WERI-Rb-1 (cell line): Measurements from ENCODE around the gene TIMP3.

Experiments
- DNase-seq: peaks from one replicate; pipeline ENCODE4 v3.0.0-alpha.2; 2020
- H3K27ac ChIP-seq: fragments of 250-450 bp; sonication (Bioruptor Pico); 2 replicates; pipeline ENCODE4 v1.5.1; 2020; ENCODE audit warnings: mild to moderate bottlenecking, moderate library complexity
- H3K27me3 ChIP-seq: fragments of 250-450 bp; sonication (Bioruptor Pico); 2 replicates; pipeline ENCODE4 v1.5.1; 2021; ENCODE audit warnings: mild to moderate bottlenecking, low read depth, moderate library complexity; ENCODE audit not compliant: insufficient read depth, severe bottlenecking
- H3K36me3 ChIP-seq: fragments of 250-450 bp; sonication (Bioruptor Pico); 2 replicates; pipeline ENCODE4 v1.5.1; 2020; ENCODE audit warnings: mild to moderate bottlenecking, moderate library complexity
- H3K4me3 ChIP-seq: 2 replicates; pipeline ENCODE4 v1.5.1; 2011; ENCODE audit warnings: low read depth, mild to moderate bottlenecking, control low read depth, low read length
- H3K9me3 ChIP-seq: fragments of 250-450 bp; sonication (Bioruptor Pico); 2 replicates; pipeline ENCODE4 v1.5.1; 2021; ENCODE audit warnings: mild to moderate bottlenecking, moderate library complexity; ENCODE audit not compliant: severe bottlenecking
- TF ChIP-seq, protein P1 (sequence below): IDR thresholded peaks from 2 replicates; pipeline ENCODE4 v1.5.1; 2011; ENCODE audit warnings: low read depth, mild to moderate bottlenecking, control low read depth, inconsistent platforms, low read length

TIMP3 gene

GRCh38 chr22:32780726-32781310 is 20.7 kb upstream of the TIMP3 start:
- H3K27me3 ChIP-seq = no peaks in the 10 kb centered on the region
- no peak overlapping the region for H3K4me3 ChIP-seq
- TF ChIP-seq, protein P1, sequence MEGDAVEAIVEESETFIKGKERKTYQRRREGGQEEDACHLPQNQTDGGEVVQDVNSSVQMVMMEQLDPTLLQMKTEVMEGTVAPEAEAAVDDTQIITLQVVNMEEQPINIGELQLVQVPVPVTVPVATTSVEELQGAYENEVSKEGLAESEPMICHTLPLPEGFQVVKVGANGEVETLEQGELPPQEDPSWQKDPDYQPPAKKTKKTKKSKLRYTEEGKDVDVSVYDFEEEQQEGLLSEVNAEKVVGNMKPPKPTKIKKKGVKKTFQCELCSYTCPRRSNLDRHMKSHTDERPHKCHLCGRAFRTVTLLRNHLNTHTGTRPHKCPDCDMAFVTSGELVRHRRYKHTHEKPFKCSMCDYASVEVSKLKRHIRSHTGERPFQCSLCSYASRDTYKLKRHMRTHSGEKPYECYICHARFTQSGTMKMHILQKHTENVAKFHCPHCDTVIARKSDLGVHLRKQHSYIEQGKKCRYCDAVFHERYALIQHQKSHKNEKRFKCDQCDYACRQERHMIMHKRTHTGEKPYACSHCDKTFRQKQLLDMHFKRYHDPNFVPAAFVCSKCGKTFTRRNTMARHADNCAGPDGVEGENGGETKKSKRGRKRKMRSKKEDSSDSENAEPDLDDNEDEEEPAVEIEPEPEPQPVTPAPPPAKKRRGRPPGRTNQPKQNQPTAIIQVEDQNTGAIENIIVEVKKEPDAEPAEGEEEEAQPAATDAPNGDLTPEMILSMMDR = no peak
- H3K9me3 ChIP-seq = no peaks in the 10 kb centered on the region
- no peak for DNase-seq
- no peaks in the 10 kb centered on the region for H3K36me3 ChIP-seq
- no peak overlapping the region for H3K27ac ChIP-seq

DNA sequence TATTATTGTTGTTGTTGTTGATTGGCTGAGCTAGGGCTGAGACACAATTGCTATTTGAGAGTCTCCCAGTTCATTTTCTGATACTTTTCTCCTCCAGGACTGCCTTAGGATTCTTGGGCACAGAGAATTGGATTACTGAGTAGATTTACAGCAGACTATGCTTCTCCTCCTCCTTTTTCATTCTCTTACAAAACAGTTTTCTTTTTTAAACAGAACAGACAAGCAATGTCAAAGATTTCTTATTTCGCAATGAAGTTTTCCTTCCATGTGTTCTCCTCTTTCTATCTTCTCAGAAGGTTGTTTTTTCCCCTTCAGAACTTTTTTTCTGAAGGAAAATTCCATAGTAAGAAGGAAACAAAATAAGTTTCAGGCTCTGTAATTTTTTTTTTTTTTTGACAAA is 19.8 kb upstream of the TIMP3 start:
- TF ChIP-seq, protein P1 = no peak
- Histone ChIP-seq H3K4me3 (no peak overlapping the region), H3K36me3 (no peaks in the 10 kb centered on the region), H3K27ac (no peak overlapping the region), H3K27me3 (no peaks in the 10 kb centered on the region), H3K9me3 (no peaks in the 10 kb centered on the region)
- no peak for DNase-seq

GRCh38 chr22:32785321-32786026 is 16.0 kb upstream of the TIMP3 start:
- Histone ChIP-seq H3K36me3 (no peaks in the 10 kb centered on the region), H3K27me3 (no peaks in the 10 kb centered on the region), H3K27ac (no peak overlapping the region), H3K4me3 (no peak overlapping the region), H3K9me3 (no peaks in the 10 kb centered on the region)
- TF ChIP-seq, protein P1 = no peak
- no peak for DNase-seq

GRCh38 chr22:32786027-32786418 is 15.5 kb upstream of the TIMP3 start:
- TF ChIP-seq, protein P1 = no peak

GRCh38 chr22:32788904-32789624 is 12.4 kb upstream of the TIMP3 start:
- Histone ChIP-seq H3K27ac (no peak overlapping the region), H3K27me3 (no peaks in the 10 kb centered on the region), H3K4me3 (no peak overlapping the region), H3K9me3 (no peaks in the 10 kb centered on the region), H3K36me3 (no peaks in the 10 kb centered on the region)
- TF ChIP-seq, protein P1 = no peak
- no peak for DNase-seq

More at GRCh38 chr22:32786027-32786418, 15.5 kb upstream of the TIMP3 start:
- no peaks in the 10 kb centered on the region for H3K9me3 ChIP-seq
- H3K27ac ChIP-seq = no peak overlapping the region
- H3K36me3 ChIP-seq = no peaks in the 10 kb centered on the region
- no peak for DNase-seq
- no peak overlapping the region for H3K4me3 ChIP-seq
- no peaks in the 10 kb centered on the region for H3K27me3 ChIP-seq
